Astrocyte (in vitro differentiated cells and primary cell): ENCODE measurements around the gene PMF1. TPM values are rescaled to one million over a fixed set of nuclear protein-coding genes. Genes with fewer than 3 reads are reported as not detected.

Experiments
- DNase-seq: peaks from one replicate; pipeline ENCODE4 v3.0.0-alpha.2; 2010; ENCODE audit warnings: low read depth
- FAIRE-seq: peaks from 2 replicates; lab custom pipeline; 2011; peaks lifted over from hg19 to GRCh38; lab: Jason Lieb, UNC
- H2AFZ ChIP-seq: 2 replicates; pipeline ENCODE4 v1.6.0; 2012; ENCODE audit warnings: low read depth, low read length, inconsistent platforms
- H3K27ac ChIP-seq: 2 replicates; pipeline ENCODE4 v1.5.1; 2011; ENCODE audit warnings: low read depth, low read length, inconsistent platforms
- H3K27me3 ChIP-seq: 2 replicates; pipeline ENCODE4 v1.6.0; 2011; ENCODE audit warnings: low read length, inconsistent platforms; ENCODE audit not compliant: insufficient read depth
- H3K36me3 ChIP-seq: 2 replicates; pipeline ENCODE4 v1.5.1; 2011; ENCODE audit warnings: low read length, inconsistent platforms; ENCODE audit not compliant: insufficient read depth
- H3K4me1 ChIP-seq: 2 replicates; pipeline ENCODE4 v1.5.1; 2011; ENCODE audit warnings: low read length, inconsistent platforms; ENCODE audit not compliant: insufficient read depth
- H3K4me2 ChIP-seq: 2 replicates; pipeline ENCODE4 v1.6.0; 2012; ENCODE audit warnings: low read length, inconsistent platforms
- H3K4me3 ChIP-seq: 2 replicates; pipeline ENCODE4 v1.5.1; 2011; ENCODE audit warnings: low read depth, mild to moderate bottlenecking, low read length, inconsistent platforms; ENCODE audit not compliant: insufficient read depth
- H3K79me2 ChIP-seq: 2 replicates; pipeline ENCODE4 v1.6.0; 2012; ENCODE audit warnings: mild to moderate bottlenecking, low read length, inconsistent platforms; ENCODE audit not compliant: insufficient read depth
- H3K9ac ChIP-seq: 2 replicates; pipeline ENCODE4 v1.6.0; 2012; ENCODE audit warnings: mild to moderate bottlenecking, low read length, inconsistent platforms
- H3K9me3 ChIP-seq: 2 replicates; pipeline ENCODE4 v1.5.1; 2012; ENCODE audit warnings: low read depth, mild to moderate bottlenecking, low read length, inconsistent platforms; ENCODE audit not compliant: insufficient read depth
- H4K20me1 ChIP-seq: 2 replicates; pipeline ENCODE4 v1.6.0; 2012; ENCODE audit warnings: low read length, inconsistent platforms; ENCODE audit not compliant: insufficient read depth
- H3K27ac Mint-ChIP-seq: one replicate; pipeline ENCODE4 v1.8.0; 2021; ENCODE audit warnings: mild to moderate bottlenecking, mixed read lengths; ENCODE audit not compliant: unreplicated experiment
- H3K27me3 Mint-ChIP-seq: one replicate; pipeline ENCODE4 v1.8.0; 2021; ENCODE audit warnings: low read depth, mixed read lengths; ENCODE audit not compliant: unreplicated experiment
- H3K36me3 Mint-ChIP-seq: one replicate; pipeline ENCODE4 v1.8.0; 2021; ENCODE audit warnings: low read depth, mixed read lengths; ENCODE audit not compliant: unreplicated experiment
- H3K4me1 Mint-ChIP-seq: one replicate; pipeline ENCODE4 v1.8.0; 2021; ENCODE audit warnings: low read depth, mixed read lengths; ENCODE audit not compliant: unreplicated experiment
- H3K4me3 Mint-ChIP-seq: one replicate; pipeline ENCODE4 v1.8.0; 2021; ENCODE audit warnings: mild to moderate bottlenecking, moderate library complexity, mixed read lengths; ENCODE audit not compliant: unreplicated experiment
- H3K9me3 Mint-ChIP-seq: one replicate; pipeline ENCODE4 v1.8.0; 2021; ENCODE audit warnings: mild to moderate bottlenecking, mixed read lengths; ENCODE audit not compliant: unreplicated experiment
- CTCF ChIP-seq: IDR thresholded peaks from 2 replicates; pipeline ENCODE4 v1.5.1; 2011; ENCODE audit warnings: low read depth, mild to moderate bottlenecking, inconsistent platforms, low read length, moderate library complexity; ENCODE audit not compliant: insufficient read depth
- EZH2 ChIP-seq: IDR thresholded peaks from 2 replicates; pipeline ENCODE4 v1.6.1; 2012; ENCODE audit warnings: mild to moderate bottlenecking, low read length, inconsistent platforms; ENCODE audit not compliant: insufficient read depth
- total RNA-seq: library from RNA; stranded (reverse); gene quantifications from 2 replicates; pipeline ENCODE4 v1.2.1, GENCODE V29; 2021

The PMF1 gene
- total RNA-seq, 1 donor from 2014 or later = 29.9 TPM

DNA sequence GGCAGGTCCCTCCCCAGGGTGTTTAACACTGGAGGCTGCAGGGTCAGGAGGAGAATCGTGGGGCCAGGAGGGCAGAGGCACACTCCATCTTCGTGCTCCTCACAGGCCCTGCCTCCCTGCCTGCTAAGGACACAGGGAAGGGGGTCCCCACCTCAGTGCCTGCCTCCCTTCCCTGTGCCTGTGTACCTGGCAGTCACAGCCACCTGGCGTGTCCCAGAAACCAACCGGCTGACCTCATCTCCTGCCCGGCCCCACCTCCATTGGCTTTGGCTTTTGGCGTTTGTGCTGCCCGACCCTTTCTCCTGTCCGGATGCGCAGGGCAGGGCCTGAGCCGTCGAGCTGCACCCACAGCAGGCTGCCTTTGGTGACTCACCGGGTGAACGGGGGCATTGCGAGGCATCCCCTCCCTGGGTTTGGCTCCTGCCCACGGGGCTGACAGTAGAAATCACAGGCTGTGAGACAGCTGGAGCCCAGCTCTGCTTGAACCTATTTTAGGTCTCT lies 28.6 kb downstream of the PMF1 start:
- Mint-ChIP-seq H3K27me3 (peaks cover 5% of the 10 kb centered on the region), H3K4me1 (no peaks in the 10 kb centered on the region), H3K27ac (no peak overlapping the region), H3K36me3 (peaks cover 11% of the 10 kb centered on the region), H3K4me3 (no peak overlapping the region), H3K9me3 (no peaks in the 10 kb centered on the region)
- peaks cover 23% of the 10 kb centered on the region for H3K4me1 ChIP-seq
- no peak overlapping the region for H2AFZ ChIP-seq
- H3K4me2 ChIP-seq = peak overlapping the region; percentile 57
- no peaks in the 10 kb centered on the region for H3K79me2 ChIP-seq
- FAIRE-seq (no peak), DNase-seq (peak; percentile 46)
- no peak overlapping the region for H3K4me3 ChIP-seq
- H3K9me3 ChIP-seq = no peaks in the 10 kb centered on the region
- no peaks in the 10 kb centered on the region for H3K36me3 ChIP-seq
- TF ChIP-seq CTCF (no peak), EZH2 (no peak)
- H3K9ac ChIP-seq = peak overlapping the region; percentile 45
- H3K27ac ChIP-seq = no peak overlapping the region
- H4K20me1 ChIP-seq = peaks cover 3% of the 10 kb centered on the region
- H3K27me3 ChIP-seq = peaks cover 2% of the 10 kb centered on the region

GRCh38 chr1:156241926-156242325 lies 29.1 kb downstream of the PMF1 start, which contains the start of gene BGLAP:
Gene BGLAP, plus strand, starts transcription at chr1:156242184. Its CDS starts 48 bp downstream, at chr1:156242232.
- H3K9me3 ChIP-seq = no peaks in the 10 kb centered on the region
- Mint-ChIP-seq H3K27me3 (peaks cover 5% of the 10 kb centered on the region), H3K36me3 (peaks cover 7% of the 10 kb centered on the region), H3K4me1 (no peaks in the 10 kb centered on the region), H3K9me3 (no peaks in the 10 kb centered on the region), H3K4me3 (no peak within 1 kb of the TSS), H3K27ac (no peak within 1 kb of the TSS)
- FAIRE-seq (no peak), DNase-seq (no peak)
- H3K4me3 ChIP-seq = no peak within 1 kb of the TSS
- no peak within 1 kb of the TSS for H3K27ac ChIP-seq
- H3K27me3 ChIP-seq = peaks cover 2% of the 10 kb centered on the region
- H4K20me1 ChIP-seq = peaks cover 3% of the 10 kb centered on the region
- TF ChIP-seq CTCF = no peak
- TF ChIP-seq EZH2 = no peak
- no peaks in the 10 kb centered on the region for H3K79me2 ChIP-seq
- H2AFZ ChIP-seq = no peak within 1 kb of the TSS
- H3K9ac ChIP-seq = peak within 1 kb of the TSS; percentile 45
- H3K4me1 ChIP-seq = peaks cover 23% of the 10 kb centered on the region
- no peaks in the 10 kb centered on the region for H3K36me3 ChIP-seq
- peak within 1 kb of the TSS; percentile 57 for H3K4me2 ChIP-seq

DNA sequence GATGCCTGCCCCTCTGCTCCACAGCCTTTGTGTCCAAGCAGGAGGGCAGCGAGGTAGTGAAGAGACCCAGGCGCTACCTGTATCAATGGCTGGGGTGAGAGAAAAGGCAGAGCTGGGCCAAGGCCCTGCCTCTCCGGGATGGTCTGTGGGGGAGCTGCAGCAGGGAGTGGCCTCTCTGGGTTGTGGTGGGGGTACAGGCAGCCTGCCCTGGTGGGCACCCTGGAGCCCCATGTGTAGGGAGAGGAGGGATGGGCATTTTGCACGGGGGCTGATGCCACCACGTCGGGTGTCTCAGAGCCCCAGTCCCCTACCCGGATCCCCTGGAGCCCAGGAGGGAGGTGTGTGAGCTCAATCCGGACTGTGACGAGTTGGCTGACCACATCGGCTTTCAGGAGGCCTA lies 29.9 kb downstream of the PMF1 start:
- H3K4me2 ChIP-seq = no peak overlapping the region
- no peak overlapping the region for H3K9ac ChIP-seq
- H2AFZ ChIP-seq = no peak overlapping the region
- Mint-ChIP-seq H3K9me3 (no peaks in the 10 kb centered on the region), H3K4me3 (no peak overlapping the region), H3K4me1 (no peaks in the 10 kb centered on the region), H3K27me3 (peaks cover 5% of the 10 kb centered on the region), H3K36me3 (peaks cover 7% of the 10 kb centered on the region), H3K27ac (no peak overlapping the region)
- no peak overlapping the region for H3K27ac ChIP-seq
- H3K36me3 ChIP-seq = no peaks in the 10 kb centered on the region
- peaks cover 24% of the 10 kb centered on the region for H3K4me1 ChIP-seq
- H3K27me3 ChIP-seq = peaks cover 2% of the 10 kb centered on the region
- no peak for DNase-seq
- H3K9me3 ChIP-seq = no peaks in the 10 kb centered on the region
- no peak for FAIRE-seq
- no peaks in the 10 kb centered on the region for H3K79me2 ChIP-seq
- no peak overlapping the region for H3K4me3 ChIP-seq
- H4K20me1 ChIP-seq = peaks cover 3% of the 10 kb centered on the region
- no peak for TF ChIP-seq EZH2
- TF ChIP-seq CTCF = no peak
